Measurements from ENCODE around the gene PLCH2.

Gene PLCH2

GRCh38 chr1:2502210-2502609 is 26.1 kb downstream of the PLCH2 start:
- Histone ChIP-seq H3K79me2 (ENCODE audit: insufficient read depth, low read length) (no peaks in the 10 kb centered on the region), H3K9me3 (ENCODE audit: insufficient read depth, low read length) (no peaks in the 10 kb centered on the region), H3F3A (ENCODE audit: insufficient read depth) (no peaks in the 10 kb centered on the region), H3K36me3 (ENCODE audit: low read length) (no peaks in the 10 kb centered on the region), H3K27ac (ENCODE audit: low read depth, low read length) (no peak overlapping the region), H3K27me3 (ENCODE audit: low read length) (no peaks in the 10 kb centered on the region), H4K20me1 (ENCODE audit: low read depth, low read length) (no peaks in the 10 kb centered on the region), H3K9ac (ENCODE audit: low read length) (no peak overlapping the region), H3K4me3 (ENCODE audit: insufficient read depth, low read length, poor library complexity, severe bottlenecking) (no peak overlapping the region), H3K4me2 (ENCODE audit: low read depth, low read length, poor library complexity, severe bottlenecking) (no peak overlapping the region), H2AFZ (ENCODE audit: low read depth, low read length, severe bottlenecking) (no peak overlapping the region), H3K9me2 (replicated peaks; ENCODE audit: insufficient read depth, low read length) (no peaks in the 10 kb centered on the region)
- no peak for TF ChIP-seq EZH2phosphoT487 (conservative IDR thresholded peaks at IDR 0.05; ENCODE audit: low read length)

- Histone ChIP-seq H2AFZ (ENCODE audit: low read depth, low read length, severe bottlenecking) (no peak overlapping the region), H3K9me3 (ENCODE audit: insufficient read depth, low read length) (no peaks in the 10 kb centered on the region), H4K20me1 (ENCODE audit: low read depth, low read length) (no peaks in the 10 kb centered on the region), H3K27me3 (ENCODE audit: low read length) (no peaks in the 10 kb centered on the region), H3K36me3 (ENCODE audit: low read length) (no peaks in the 10 kb centered on the region), H3K9ac (ENCODE audit: low read length) (no peak overlapping the region), H3K27ac (ENCODE audit: low read depth, low read length) (no peak overlapping the region), H3K79me2 (ENCODE audit: insufficient read depth, low read length) (no peaks in the 10 kb centered on the region), H3K4me3 (ENCODE audit: insufficient read depth, low read length, poor library complexity, severe bottlenecking) (no peak overlapping the region), H3F3A (ENCODE audit: insufficient read depth) (no peaks in the 10 kb centered on the region), H3K4me2 (ENCODE audit: low read depth, low read length, poor library complexity, severe bottlenecking) (no peak overlapping the region), H3K9me2 (replicated peaks; ENCODE audit: insufficient read depth, low read length) (no peaks in the 10 kb centered on the region)
- no peak for TF ChIP-seq EZH2phosphoT487 (conservative IDR thresholded peaks at IDR 0.05; ENCODE audit: low read length)
- TF ChIP-seq CTCF (IDR thresholded peaks at IDR 0.05; ENCODE audit: insufficient read depth, low read length, poor library complexity, severe bottlenecking), result no peak
These were observed 26.8 kb downstream of the PLCH2 start for GRCh38 chr1:2502661-2503553.

- no peaks in the 10 kb centered on the region for H3K27me3 ChIP-seq (ENCODE audit: low read length)
- no peaks in the 10 kb centered on the region for H3K36me3 ChIP-seq (ENCODE audit: low read length)
- no peaks in the 10 kb centered on the region for H3F3A ChIP-seq (ENCODE audit: insufficient read depth)
- H3K79me2 ChIP-seq (ENCODE audit: insufficient read depth, low read length), result no peaks in the 10 kb centered on the region
- no peak overlapping the region for H3K4me2 ChIP-seq (ENCODE audit: low read depth, low read length, poor library complexity, severe bottlenecking)
- TF ChIP-seq EZH2phosphoT487 (conservative IDR thresholded peaks at IDR 0.05; ENCODE audit: low read length), result no peak
- TF ChIP-seq CTCF (IDR thresholded peaks at IDR 0.05; ENCODE audit: insufficient read depth, low read length, poor library complexity, severe bottlenecking), result no peak
- no peaks in the 10 kb centered on the region for H3K9me2 ChIP-seq (replicated peaks; ENCODE audit: insufficient read depth, low read length)
- H3K27ac ChIP-seq (ENCODE audit: low read depth, low read length), result no peak overlapping the region
- H4K20me1 ChIP-seq (ENCODE audit: low read depth, low read length), result no peaks in the 10 kb centered on the region
- no peak overlapping the region for H2AFZ ChIP-seq (ENCODE audit: low read depth, low read length, severe bottlenecking)
- no peak overlapping the region for H3K9ac ChIP-seq (ENCODE audit: low read length)
- H3K4me3 ChIP-seq (ENCODE audit: insufficient read depth, low read length, poor library complexity, severe bottlenecking), result no peak overlapping the region
- no peaks in the 10 kb centered on the region for H3K9me3 ChIP-seq (ENCODE audit: insufficient read depth, low read length)
These were observed 27.6 kb downstream of the PLCH2 start for GRCh38 chr1:2503554-2504224.
